ENCODE data around the gene B3GAT3. TPM values are rescaled to one million over a fixed set of nuclear protein-coding genes. Genes with fewer than 3 reads are reported as not detected.

The B3GAT3 gene
- total and polyA plus RNA-seq, 7 donors, result 9.7 to 47.5 (median 16.1) TPM

DNA sequence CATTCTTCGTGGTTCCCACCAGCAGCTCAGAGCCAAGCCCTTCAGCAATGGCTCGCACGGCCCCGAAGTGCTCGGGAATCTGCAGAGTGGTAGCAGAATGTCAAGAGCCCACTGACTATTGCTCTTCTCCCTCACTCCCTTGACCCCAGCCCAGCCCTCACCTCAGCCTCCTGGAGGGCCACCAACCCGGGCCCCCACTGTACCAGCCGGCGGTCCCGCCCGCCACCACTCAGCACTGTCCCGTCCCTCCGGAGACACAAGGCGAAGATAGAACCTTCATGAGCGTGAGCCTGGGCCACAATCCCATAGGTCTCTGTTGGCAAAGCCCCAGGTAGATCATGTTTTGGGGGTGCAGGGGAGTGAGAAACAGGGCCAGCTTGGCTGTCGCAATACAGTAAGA is 15.9 kb downstream of the B3GAT3 start:
- 96% methylated on average over 15 of the region's 15 CpGs for WGBS, 2 donors

DNA sequence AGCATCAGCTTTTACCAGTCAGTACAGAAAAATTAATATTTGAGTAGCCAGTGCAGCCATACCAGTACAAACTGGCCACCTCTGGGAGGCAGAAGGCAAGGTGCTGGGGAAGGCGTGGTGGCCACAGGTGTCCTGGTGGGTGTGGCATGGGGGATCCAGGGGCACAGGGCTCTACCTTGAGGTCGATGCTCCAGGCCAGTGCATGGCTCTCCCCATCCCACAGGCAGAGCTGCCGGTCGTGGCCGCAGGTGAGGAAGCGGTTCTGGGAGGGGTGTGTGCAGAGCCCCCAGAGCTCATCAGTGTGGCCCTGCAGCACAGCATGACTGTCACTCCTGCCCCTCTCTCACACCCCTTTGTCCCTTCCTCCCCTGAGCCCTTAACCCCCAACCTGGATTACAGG is 16.3 kb downstream of the B3GAT3 start:
- no peaks in the 10 kb centered on the region for H3K27me3 ChIP-seq
- TF ChIP-seq, protein P1, sequence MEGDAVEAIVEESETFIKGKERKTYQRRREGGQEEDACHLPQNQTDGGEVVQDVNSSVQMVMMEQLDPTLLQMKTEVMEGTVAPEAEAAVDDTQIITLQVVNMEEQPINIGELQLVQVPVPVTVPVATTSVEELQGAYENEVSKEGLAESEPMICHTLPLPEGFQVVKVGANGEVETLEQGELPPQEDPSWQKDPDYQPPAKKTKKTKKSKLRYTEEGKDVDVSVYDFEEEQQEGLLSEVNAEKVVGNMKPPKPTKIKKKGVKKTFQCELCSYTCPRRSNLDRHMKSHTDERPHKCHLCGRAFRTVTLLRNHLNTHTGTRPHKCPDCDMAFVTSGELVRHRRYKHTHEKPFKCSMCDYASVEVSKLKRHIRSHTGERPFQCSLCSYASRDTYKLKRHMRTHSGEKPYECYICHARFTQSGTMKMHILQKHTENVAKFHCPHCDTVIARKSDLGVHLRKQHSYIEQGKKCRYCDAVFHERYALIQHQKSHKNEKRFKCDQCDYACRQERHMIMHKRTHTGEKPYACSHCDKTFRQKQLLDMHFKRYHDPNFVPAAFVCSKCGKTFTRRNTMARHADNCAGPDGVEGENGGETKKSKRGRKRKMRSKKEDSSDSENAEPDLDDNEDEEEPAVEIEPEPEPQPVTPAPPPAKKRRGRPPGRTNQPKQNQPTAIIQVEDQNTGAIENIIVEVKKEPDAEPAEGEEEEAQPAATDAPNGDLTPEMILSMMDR (IDR thresholded peaks at IDR 0.05), result no peak
- TF ChIP-seq EP300 (IDR thresholded peaks at IDR 0.05), result no peak
- no peak for TF ChIP-seq POLR2AphosphoS5 (IDR thresholded peaks at IDR 0.05)
- TF ChIP-seq POLR2A (IDR thresholded peaks at IDR 0.05), result no peak
- no peak overlapping the region for H3K27ac ChIP-seq
- peaks cover 0 to 66% (median 5%) of the 10 kb centered on the region in 4 donors for H3K36me3 ChIP-seq
- no peak overlapping the region for H3K4me3 ChIP-seq
- WGBS, 2 donors, result 84 to 90% methylated on average over 6 of the region's 6 CpGs
- H3K4me1 ChIP-seq, result peaks cover 0 to 27% (median 19%) of the 10 kb centered on the region in 4 donors
- intact Hi-C loops (cut with DNase I), result no loop called here
- no peak for DNase-seq
- H3K9me3 ChIP-seq, result no peaks in the 10 kb centered on the region

More for the DNA sequence above, 15.9 kb downstream of the B3GAT3 start:
- Histone ChIP-seq H3K9me3 (no peaks in the 10 kb centered on the region), H3K4me3 (no peak overlapping the region), H3K4me1 (peaks cover 0 to 28% (median 18%) of the 10 kb centered on the region in 4 donors), H3K36me3 (peaks cover 0 to 68% (median 5%) of the 10 kb centered on the region in 4 donors), H3K27me3 (no peaks in the 10 kb centered on the region), H3K27ac (no peak overlapping the region)
- DNase-seq, result no peak
- no peak for TF ChIP-seq EP300 (IDR thresholded peaks at IDR 0.05)
- no peak for TF ChIP-seq POLR2AphosphoS5 (IDR thresholded peaks at IDR 0.05)
- TF ChIP-seq POLR2A (IDR thresholded peaks at IDR 0.05), result no peak
- TF ChIP-seq, protein P1 (IDR thresholded peaks at IDR 0.05), result no peak
- intact Hi-C loops (cut with DNase I), result no loop called here

DNA sequence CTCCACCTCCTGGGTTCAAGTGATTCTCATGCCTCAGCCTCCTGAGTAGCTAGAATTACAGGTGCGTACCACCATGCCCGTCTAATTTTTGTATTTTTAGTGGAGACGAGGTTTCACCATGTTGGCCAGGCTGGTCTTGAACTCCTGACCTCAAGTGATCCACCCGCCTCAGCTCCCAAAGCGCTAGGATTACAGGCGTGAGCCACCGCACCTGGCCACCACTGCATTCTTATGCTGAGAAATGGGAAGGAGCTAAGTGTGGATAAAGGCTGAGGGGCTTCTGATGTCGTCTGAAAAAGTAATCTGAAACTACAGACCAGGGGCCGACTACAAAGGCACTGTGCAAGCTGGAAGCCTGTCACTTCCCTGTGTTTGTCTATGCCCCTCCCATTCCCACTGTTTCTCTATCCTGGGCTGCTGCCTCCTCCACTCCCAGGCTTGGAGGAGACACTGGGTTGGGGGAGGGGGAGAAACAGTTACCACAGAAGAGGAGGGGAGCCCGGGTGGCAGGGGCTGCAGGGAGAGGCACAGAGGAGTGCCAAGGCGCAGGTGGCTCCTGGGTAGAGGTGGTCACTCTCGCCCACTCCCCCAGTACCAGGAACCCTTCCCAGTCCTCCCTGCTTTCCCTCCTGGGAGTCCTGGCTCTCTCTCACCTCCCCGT is 17.2 kb downstream of the B3GAT3 start:
- TF ChIP-seq, protein P1 (IDR thresholded peaks at IDR 0.05), result no peak
- no peak for TF ChIP-seq POLR2A (IDR thresholded peaks at IDR 0.05)
- TF ChIP-seq POLR2AphosphoS5 (IDR thresholded peaks at IDR 0.05), result no peak
- TF ChIP-seq EP300 (IDR thresholded peaks at IDR 0.05), result no peak
- H3K4me3 ChIP-seq, result no peak overlapping the region
- intact Hi-C loops (cut with DNase I), result loop anchor here (5.0 kb wide), 1 partner anchor 52 kb away; no protein-coding TSS in a partner anchor
- H3K27ac ChIP-seq, result no peak overlapping the region
- peaks cover 0 to 59% (median 5%) of the 10 kb centered on the region in 4 donors for H3K36me3 ChIP-seq
- no peaks in the 10 kb centered on the region for H3K27me3 ChIP-seq
- no peak for DNase-seq
- H3K9me3 ChIP-seq, result no peaks in the 10 kb centered on the region
- peaks cover 0 to 29% (median 26%) of the 10 kb centered on the region in 4 donors for H3K4me1 ChIP-seq
- WGBS, 2 donors, result 51 to 82% methylated on average over 13 of the region's 13 CpGs

DNA sequence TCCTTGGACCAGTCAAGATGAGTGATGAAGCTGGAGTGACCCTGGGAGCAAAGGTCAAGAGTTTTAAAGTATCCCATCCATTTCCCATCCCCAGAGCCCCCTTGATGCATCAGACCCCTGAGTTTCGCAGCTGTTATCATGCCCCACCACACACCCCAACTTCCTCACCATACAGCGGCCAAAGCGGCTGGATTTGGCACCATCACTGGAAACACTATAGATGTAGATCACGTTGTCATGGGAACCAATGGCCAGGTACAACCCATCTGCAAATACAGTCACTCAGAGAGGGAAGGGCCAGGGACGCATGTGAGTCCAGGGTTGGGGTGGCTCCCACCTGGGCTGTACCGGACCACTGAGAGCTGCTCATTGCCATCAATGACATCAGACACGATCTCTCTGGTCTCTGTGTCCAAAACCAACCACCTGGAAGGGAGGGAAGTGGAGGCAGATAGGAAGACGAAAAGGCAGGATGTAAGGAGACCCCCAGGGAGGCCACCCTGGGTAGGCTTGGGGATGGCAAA is 17.9 kb downstream of the B3GAT3 start:
- DNase-seq, result no peak
- H3K9me3 ChIP-seq, result no peaks in the 10 kb centered on the region
- H3K36me3 ChIP-seq, result peaks cover 0 to 51% (median 5%) of the 10 kb centered on the region in 4 donors
- H3K4me1 ChIP-seq, result peaks cover 0 to 37% (median 33%) of the 10 kb centered on the region in 4 donors
- TF ChIP-seq POLR2A (IDR thresholded peaks at IDR 0.05) (no peak), POLR2AphosphoS5 (IDR thresholded peaks at IDR 0.05) (no peak), EP300 (IDR thresholded peaks at IDR 0.05) (no peak)
- TF ChIP-seq, protein P1 (IDR thresholded peaks at IDR 0.05), result no peak
- 92 to 93% methylated on average over 8 of the region's 8 CpGs for WGBS, 2 donors
- no peak overlapping the region for H3K4me3 ChIP-seq
- intact Hi-C loops (cut with DNase I), result loop anchor here (5.0 kb wide), 1 partner anchor 52 kb away; no protein-coding TSS in a partner anchor
- H3K27me3 ChIP-seq, result no peaks in the 10 kb centered on the region
- peak overlapping the region in 2 of 4 donors; percentile 96 to 98 for H3K27ac ChIP-seq
